H1 (cell line): ENCODE results near the gene TMEM273. TPM values are rescaled to one million over a fixed set of nuclear protein-coding genes. Genes with fewer than 3 reads are reported as not detected.

ENCODE experiments used
- BRCA1 ChIP-seq: IDR thresholded peaks from 2 replicates; pipeline ENCODE4 v1.6.1; 2012; ENCODE audit warnings: low read depth, low read length, improper control_type of control experiment
- CEBPB ChIP-seq: IDR thresholded peaks from 2 replicates; pipeline ENCODE4 v1.6.1; 2012; ENCODE audit warnings: low read depth, low read length
- CHD7 ChIP-seq: fragments of 300-600 bp; sonication (generic); IDR thresholded peaks from 2 replicates; pipeline ENCODE4 v1.7.1; 2012; ENCODE audit warnings: low read length, moderate library complexity, mild to moderate bottlenecking, inconsistent platforms; ENCODE audit not compliant: insufficient replicate concordance
- NRF1 ChIP-seq: IDR thresholded peaks from 2 replicates; pipeline ENCODE4 v1.6.1; 2011; ENCODE audit warnings: mild to moderate bottlenecking, low read depth, low read length, improper control_type of control experiment
- polyA plus RNA-seq, 7 experiments: library from polyadenylated mRNA; depleted of rRNA in 3 of 7; stranded (reverse) in 5 of 7; unstranded in 2 of 7; fragments of >200 nt in 5 of 7; fragments of 200-250 nt in 2 of 7; gene quantifications; 1 replicate in 5 of 7; 2 replicates in 1 of 7; 4 replicates in 1 of 7; pipeline versions ENCODE4 v1.2.1 to v1.2.3, GENCODE V29; 2011 to 2013; ENCODE audit warnings: missing spikeins in 2 of 7, mixed read lengths in 2 of 7
- total RNA-seq: library from RNA; stranded (reverse); fragmentation: NEBNext Ultra II Directional; extraction: Animal tissue kit (Norgen Biotek cat#: 25700); gene quantifications from 2 replicates; pipeline ENCODE4 v1.2.1, GENCODE V29; 2021

Gene TMEM273
- total and polyA plus RNA-seq, 2 of the 8 experiments (the other 6 are each of a cell fraction or from before 2014, with no cell fraction given), result not detected

GRCh38 chr10:49160110-49160509 lies 28.1 kb downstream of the TMEM273 start (continued):
- TF ChIP-seq CHD7 (no peak), BRCA1 (no peak), CEBPB (no peak), NRF1 (no peak)
